Cardiac muscle cell (in vitro differentiated cells and primary cell): Measurements from ENCODE around the gene SLC25A34. TPM values are rescaled to one million over a fixed set of nuclear protein-coding genes. Genes with fewer than 3 reads are reported as not detected.

Source experiments
- DNase-seq, 2 donors: peaks; one replicate each; pipeline versions ENCODE4 v3.0.0 to v3.0.0-alpha.2; 2010 to 2017; ENCODE audit warnings: low read depth in 1 of 2, low spot score in 1 of 2
- H3K27ac ChIP-seq: fragments of 200-600 bp; sonication (generic); 2 replicates; pipeline ENCODE4 v1.5.1; 2016
- H3K27me3 ChIP-seq: fragments of 200-600 bp; sonication (generic); 2 replicates; pipeline ENCODE4 v1.6.0; 2016; ENCODE audit warnings: control low read depth
- H3K36me3 ChIP-seq: fragments of 200-600 bp; sonication (generic); 2 replicates; pipeline ENCODE4 v1.5.1; 2016; ENCODE audit warnings: control low read depth
- H3K4me1 ChIP-seq: fragments of 200-600 bp; sonication (generic); 2 replicates; pipeline ENCODE4 v1.8.1; 2017; ENCODE audit warnings: low read depth, mild to moderate bottlenecking, mixed run types
- H3K4me3 ChIP-seq: fragments of 200-600 bp; sonication (generic); 2 replicates; pipeline ENCODE4 v1.5.1; 2016; ENCODE audit warnings: mild to moderate bottlenecking
- H3K9me3 ChIP-seq: fragments of 200-600 bp; sonication (generic); 2 replicates; pipeline ENCODE4 v1.5.1; 2017; ENCODE audit warnings: low read depth, mild to moderate bottlenecking, control low read depth
- CTCF ChIP-seq: IDR thresholded peaks from 2 replicates; pipeline ENCODE4 v1.5.1; 2012; ENCODE audit warnings: low read depth, mild to moderate bottlenecking, low read length
- polyA plus RNA-seq: library from polyadenylated mRNA; unstranded; fragments of >200 nt; fragmentation: Nextera tagmentation; extraction: Ambion mirVana; gene quantifications from 2 replicates; pipeline ENCODE4 v1.2.1, GENCODE V29; 2016
- total RNA-seq: library from RNA; depleted of rRNA; stranded (reverse); fragments of >200 nt; gene quantifications from 2 replicates; pipeline ENCODE4 v1.2.3, GENCODE V29; 2016

SLC25A34 gene
- total and polyA plus RNA-seq, 2 experiments from 2014 or later: 1.8 to 6.9 TPM

GRCh38 chr1:15751717-15752116 lies 15.7 kb downstream of the SLC25A34 start:
- TF ChIP-seq CTCF: no peak
- H3K27me3 ChIP-seq: no peaks in the 10 kb centered on the region
- H3K4me3 ChIP-seq: no peak overlapping the region
- no peaks in the 10 kb centered on the region for H3K36me3 ChIP-seq
- peaks cover 11% of the 10 kb centered on the region for H3K4me1 ChIP-seq
- no peaks in the 10 kb centered on the region for H3K9me3 ChIP-seq
- no peak overlapping the region for H3K27ac ChIP-seq
- DNase-seq: no peak

- H3K4me1 ChIP-seq: no peaks in the 10 kb centered on the region
- no peaks in the 10 kb centered on the region for H3K27me3 ChIP-seq
- H3K27ac ChIP-seq: no peak overlapping the region
- no peak for DNase-seq
- TF ChIP-seq CTCF: no peak
- H3K9me3 ChIP-seq: no peaks in the 10 kb centered on the region
- no peaks in the 10 kb centered on the region for H3K36me3 ChIP-seq
- no peak overlapping the region for H3K4me3 ChIP-seq
Measured at GRCh38 chr1:15753776-15754175, 17.7 kb downstream of the SLC25A34 start.

GRCh38 chr1:15755021-15755645 lies 19.1 kb downstream of the SLC25A34 start:
- TF ChIP-seq CTCF: no peak
- no peaks in the 10 kb centered on the region for H3K36me3 ChIP-seq
- no peaks in the 10 kb centered on the region for H3K27me3 ChIP-seq

DNA sequence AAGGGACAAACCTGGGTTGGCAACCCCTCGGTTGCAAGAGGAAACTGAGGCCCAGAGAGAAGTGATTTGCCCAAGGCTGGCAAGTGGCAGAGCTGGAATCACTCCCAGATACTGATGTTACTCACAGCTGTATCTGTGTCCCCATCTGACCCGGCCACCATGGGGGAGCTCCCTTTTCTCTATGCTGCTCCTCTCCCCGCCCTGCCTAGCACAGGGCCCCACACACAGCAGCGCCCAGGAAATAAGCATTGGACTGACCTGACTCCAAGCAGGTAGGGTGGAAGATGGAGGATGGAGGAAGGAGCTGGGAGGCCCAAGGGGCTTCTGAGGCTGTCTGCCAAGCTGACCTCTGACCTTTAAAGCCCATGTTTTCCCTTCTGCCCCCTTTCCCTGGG lies 19.6 kb downstream of the SLC25A34 start:
- Histone ChIP-seq H3K27ac (no peak overlapping the region), H3K36me3 (no peaks in the 10 kb centered on the region), H3K9me3 (no peaks in the 10 kb centered on the region), H3K4me1 (peaks cover 8% of the 10 kb centered on the region), H3K4me3 (no peak overlapping the region), H3K27me3 (no peaks in the 10 kb centered on the region)
- no peak for DNase-seq
- no peak for TF ChIP-seq CTCF

More at GRCh38 chr1:15755021-15755645, 19.1 kb downstream of the SLC25A34 start:
- H3K27ac ChIP-seq: no peak overlapping the region
- peaks cover 3% of the 10 kb centered on the region for H3K4me1 ChIP-seq
- H3K9me3 ChIP-seq: no peaks in the 10 kb centered on the region
- no peak overlapping the region for H3K4me3 ChIP-seq
- DNase-seq: no peak

- no peak for DNase-seq
- no peak for TF ChIP-seq CTCF
- H3K27me3 ChIP-seq: no peaks in the 10 kb centered on the region
Measured at GRCh38 chr1:15756143-15757015, 20.3 kb downstream of the SLC25A34 start.

More at GRCh38 chr1:15756143-15757015, 20.3 kb downstream of the SLC25A34 start:
- no peaks in the 10 kb centered on the region for H3K9me3 ChIP-seq
- H3K4me1 ChIP-seq: peaks cover 16% of the 10 kb centered on the region
- H3K4me3 ChIP-seq: no peak overlapping the region
- no peak overlapping the region for H3K27ac ChIP-seq
- no peaks in the 10 kb centered on the region for H3K36me3 ChIP-seq
